ENCODE results near the gene CBLB. TPM values are rescaled to one million over a fixed set of nuclear protein-coding genes. Genes with fewer than 3 reads are reported as not detected.

CBLB gene
- total RNA-seq, 4 donors from 2014 or later = 14.8 to 46.4 (median 21.6) TPM

DNA sequence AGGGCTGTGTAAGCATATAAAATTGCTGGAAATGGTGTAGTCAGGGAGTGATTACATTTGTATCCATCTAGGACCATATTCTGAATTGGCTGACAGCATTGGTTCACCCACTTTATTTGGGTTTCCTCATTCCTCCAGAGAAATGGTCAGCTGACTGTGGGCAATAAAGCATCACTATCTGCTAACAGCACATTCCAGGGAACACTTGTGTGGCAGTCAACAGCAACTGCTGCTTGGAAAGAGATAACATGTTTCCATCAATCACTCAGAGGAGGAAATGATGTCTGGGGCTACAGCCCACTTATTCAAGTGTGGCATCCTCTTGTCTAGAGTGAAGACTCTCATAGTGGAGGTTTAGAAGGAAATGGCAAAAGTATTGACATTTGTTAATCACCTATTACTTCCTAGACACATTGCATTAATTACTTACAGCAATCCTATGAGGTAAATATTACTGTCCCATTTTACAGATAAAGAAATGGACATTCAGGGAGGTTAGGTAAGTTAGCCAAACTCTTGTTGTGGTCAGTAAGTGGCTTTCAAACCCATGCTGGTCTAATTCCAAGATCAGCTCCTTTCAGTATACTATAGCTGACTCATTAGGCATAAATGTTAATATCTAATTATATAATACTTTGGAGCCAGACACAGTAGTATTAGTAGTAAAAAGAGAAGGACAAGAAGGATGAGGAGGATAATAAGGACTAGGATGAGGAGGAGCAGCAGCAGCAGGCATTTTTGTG lies 254.4 kb downstream of the CBLB start:
- Histone ChIP-seq H3K27me3 (no peaks in the 10 kb centered on the region), H3K4me1 (no peaks in the 10 kb centered on the region), H3K9me3 (no peaks in the 10 kb centered on the region), H3K27ac (no peak overlapping the region), H3K4me3 (no peak overlapping the region), H3K36me3 (no peaks in the 10 kb centered on the region)
- ATAC-seq (no peak), DNase-seq (no peak)
- intact Hi-C loops (cut with DNase I; ENCODE audit: low total_unique reads) = no loop called here
- in situ Hi-C loops (cut with MboI; ENCODE audit: low sequenced_read_pairs in 4 of 4) = no loop called here
- TF ChIP-seq POLR2A (IDR thresholded peaks at IDR 0.05) = no peak
- TF ChIP-seq, protein P1, sequence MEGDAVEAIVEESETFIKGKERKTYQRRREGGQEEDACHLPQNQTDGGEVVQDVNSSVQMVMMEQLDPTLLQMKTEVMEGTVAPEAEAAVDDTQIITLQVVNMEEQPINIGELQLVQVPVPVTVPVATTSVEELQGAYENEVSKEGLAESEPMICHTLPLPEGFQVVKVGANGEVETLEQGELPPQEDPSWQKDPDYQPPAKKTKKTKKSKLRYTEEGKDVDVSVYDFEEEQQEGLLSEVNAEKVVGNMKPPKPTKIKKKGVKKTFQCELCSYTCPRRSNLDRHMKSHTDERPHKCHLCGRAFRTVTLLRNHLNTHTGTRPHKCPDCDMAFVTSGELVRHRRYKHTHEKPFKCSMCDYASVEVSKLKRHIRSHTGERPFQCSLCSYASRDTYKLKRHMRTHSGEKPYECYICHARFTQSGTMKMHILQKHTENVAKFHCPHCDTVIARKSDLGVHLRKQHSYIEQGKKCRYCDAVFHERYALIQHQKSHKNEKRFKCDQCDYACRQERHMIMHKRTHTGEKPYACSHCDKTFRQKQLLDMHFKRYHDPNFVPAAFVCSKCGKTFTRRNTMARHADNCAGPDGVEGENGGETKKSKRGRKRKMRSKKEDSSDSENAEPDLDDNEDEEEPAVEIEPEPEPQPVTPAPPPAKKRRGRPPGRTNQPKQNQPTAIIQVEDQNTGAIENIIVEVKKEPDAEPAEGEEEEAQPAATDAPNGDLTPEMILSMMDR (IDR thresholded peaks at IDR 0.05 in 4 of 5, conservative IDR thresholded peaks at IDR 0.05 in 1 of 5) = no peak

DNA sequence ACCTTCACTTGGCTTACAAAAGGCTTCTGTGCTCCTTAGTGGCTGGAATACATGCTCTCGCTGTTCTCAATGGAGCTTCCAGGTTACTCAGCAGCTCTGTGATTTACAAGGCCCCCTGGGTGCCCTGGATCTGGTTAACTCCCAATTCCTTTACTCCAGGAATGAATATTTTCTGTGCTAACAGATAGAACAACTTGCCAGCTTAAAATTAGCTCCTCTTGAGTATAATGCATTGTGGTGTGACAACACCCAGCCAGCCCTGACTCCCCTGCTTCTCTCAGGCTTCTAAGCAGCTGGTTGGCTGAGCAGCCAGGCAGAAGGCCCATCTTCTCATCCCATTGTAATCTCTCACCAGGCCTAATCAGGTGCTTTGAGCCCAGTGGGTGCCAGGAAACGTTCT lies 255.7 kb downstream of the CBLB start:
- Histone ChIP-seq H3K27ac (no peak overlapping the region), H3K36me3 (no peaks in the 10 kb centered on the region), H3K4me3 (no peak overlapping the region), H3K27me3 (no peaks in the 10 kb centered on the region), H3K9me3 (no peaks in the 10 kb centered on the region), H3K4me1 (no peaks in the 10 kb centered on the region)
- intact Hi-C loops (cut with DNase I; ENCODE audit: low total_unique reads) (no loop called here), in situ Hi-C loops (cut with MboI; ENCODE audit: low sequenced_read_pairs in 4 of 4) (no loop called here)
- ATAC-seq (no peak), DNase-seq (peak in 1 of 2 donors; percentile 14)
- no peak for TF ChIP-seq POLR2A (IDR thresholded peaks at IDR 0.05)

DNA sequence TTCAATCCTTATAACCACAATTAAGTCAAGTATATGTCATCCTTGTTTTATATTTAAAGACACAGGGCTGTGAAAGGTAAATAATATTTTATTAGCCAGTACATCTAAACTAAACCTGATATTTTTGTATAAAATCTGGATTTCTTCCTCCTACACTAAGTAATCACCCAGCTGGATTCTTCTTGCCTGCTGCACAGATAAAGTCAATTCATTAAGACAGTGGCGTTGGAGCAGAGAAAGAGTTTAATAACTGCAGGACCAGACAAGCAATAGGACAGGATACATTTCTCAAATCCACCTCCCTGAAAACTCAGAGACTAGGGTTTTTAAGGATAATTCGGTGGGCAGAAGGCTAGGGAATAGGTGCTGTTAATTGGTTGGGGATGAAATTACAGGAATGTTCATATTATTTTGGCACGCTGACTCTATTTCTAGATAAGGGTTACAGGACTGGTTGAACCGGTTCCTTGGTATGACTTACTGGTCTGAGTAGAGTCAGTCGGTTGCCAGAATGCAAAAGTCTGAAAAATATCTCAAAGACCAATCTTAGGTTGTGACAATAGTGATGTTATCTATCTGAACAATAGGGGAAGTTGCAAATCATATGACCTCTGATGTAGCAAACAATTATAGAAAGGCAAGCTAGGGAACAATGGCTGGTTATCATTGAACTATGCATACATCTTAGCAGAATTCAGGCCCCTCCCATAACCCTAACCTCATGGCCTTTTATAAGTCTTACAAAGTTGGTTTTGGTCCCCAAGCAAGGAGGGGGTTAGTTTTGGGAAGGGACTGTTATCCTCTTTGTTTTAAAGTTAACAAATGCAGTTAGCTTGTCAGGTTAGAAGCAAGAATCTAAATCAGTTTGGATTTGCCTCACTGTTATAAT lies 257.3 kb downstream of the CBLB start:
- Histone ChIP-seq H3K9me3 (no peaks in the 10 kb centered on the region), H3K4me1 (no peaks in the 10 kb centered on the region), H3K27me3 (no peaks in the 10 kb centered on the region), H3K4me3 (no peak overlapping the region), H3K36me3 (no peaks in the 10 kb centered on the region), H3K27ac (no peak overlapping the region)
- in situ Hi-C loops (cut with MboI; ENCODE audit: low sequenced_read_pairs in 4 of 4) (no loop called here), intact Hi-C loops (cut with DNase I; ENCODE audit: low total_unique reads) (no loop called here)
- TF ChIP-seq POLR2A (IDR thresholded peaks at IDR 0.05) = no peak
- TF ChIP-seq, protein P1 (IDR thresholded peaks at IDR 0.05 in 4 of 5, conservative IDR thresholded peaks at IDR 0.05 in 1 of 5) = no peak
- DNase-seq (no peak), ATAC-seq (no peak)

DNA sequence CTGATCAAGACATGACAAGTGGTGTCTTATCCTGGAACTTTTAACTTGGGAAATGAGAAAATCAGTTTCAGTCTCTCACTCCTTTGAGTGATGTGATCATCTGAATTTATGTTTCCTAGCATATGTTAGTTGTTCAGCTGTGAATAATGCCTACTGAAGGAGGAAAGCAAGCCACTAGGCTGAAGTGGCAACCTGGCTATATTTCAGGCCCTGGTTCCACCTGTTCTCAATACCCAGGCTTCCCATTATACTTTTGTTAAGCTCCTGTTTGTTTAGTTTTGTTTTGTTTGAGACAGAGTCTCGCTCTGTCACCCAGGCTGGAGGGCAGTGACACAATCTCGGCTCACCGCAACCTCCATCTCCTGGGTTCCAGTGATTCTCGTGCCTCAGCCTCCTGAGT lies 258.3 kb downstream of the CBLB start:
- H3K4me3 ChIP-seq = no peak overlapping the region
- no peaks in the 10 kb centered on the region for H3K4me1 ChIP-seq
- H3K9me3 ChIP-seq = no peaks in the 10 kb centered on the region
- H3K27me3 ChIP-seq = no peaks in the 10 kb centered on the region
- intact Hi-C loops (cut with DNase I; ENCODE audit: low total_unique reads) = no loop called here
- ATAC-seq (no peak), DNase-seq (no peak)
- in situ Hi-C loops (cut with MboI; ENCODE audit: low sequenced_read_pairs in 4 of 4) = no loop called here
- no peak overlapping the region for H3K27ac ChIP-seq
- TF ChIP-seq, protein P1 (IDR thresholded peaks at IDR 0.05 in 4 of 5, conservative IDR thresholded peaks at IDR 0.05 in 1 of 5) = no peak
- TF ChIP-seq POLR2A (IDR thresholded peaks at IDR 0.05) = no peak
- H3K36me3 ChIP-seq = no peaks in the 10 kb centered on the region

DNA sequence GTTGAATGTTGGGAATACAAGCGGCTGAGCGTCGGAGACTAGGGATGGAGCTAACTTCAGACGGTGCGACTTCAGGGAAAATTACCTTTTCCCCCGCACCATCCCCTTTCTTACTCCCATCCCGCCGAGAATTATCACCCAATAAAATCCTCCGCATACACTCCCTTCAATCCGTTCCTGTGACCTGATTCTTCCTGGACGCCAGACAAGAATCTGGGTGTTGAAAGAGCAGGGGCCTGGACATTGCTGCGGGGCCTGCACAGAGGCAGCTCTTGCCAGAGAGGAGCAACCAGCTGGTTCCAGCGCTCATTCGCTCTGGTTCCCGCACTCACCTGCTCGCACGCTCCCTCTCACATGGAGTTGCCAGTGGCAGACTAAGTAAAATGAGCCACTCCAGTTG lies 260.2 kb downstream of the CBLB start:
- no peak for ATAC-seq
- Histone ChIP-seq H3K36me3 (no peaks in the 10 kb centered on the region), H3K4me3 (no peak overlapping the region), H3K27ac (no peak overlapping the region), H3K27me3 (no peaks in the 10 kb centered on the region), H3K9me3 (no peaks in the 10 kb centered on the region), H3K4me1 (no peaks in the 10 kb centered on the region)
- TF ChIP-seq, protein P1 (IDR thresholded peaks at IDR 0.05 in 4 of 5, conservative IDR thresholded peaks at IDR 0.05 in 1 of 5) = no peak
- TF ChIP-seq POLR2A (IDR thresholded peaks at IDR 0.05) = no peak
- in situ Hi-C loops (cut with MboI; ENCODE audit: low sequenced_read_pairs in 4 of 4) (no loop called here), intact Hi-C loops (cut with DNase I; ENCODE audit: low total_unique reads) (no loop called here)
- peak in 1 of 2 donors; percentile 6 for DNase-seq

Measured in gastrocnemius medialis (tissue), 4 donors.